SK-N-SH treated with all-trans-retinoic acid at 6 μM for 48 hours (cell line): ENCODE results near the gene NHERF2.

Source experiments
- ARNTL ChIP-seq: fragments of 450-650 bp; formaldehyde crosslinking; IDR thresholded peaks from 2 replicates; pipeline ENCODE4 v1.5.0; 2020; ENCODE audit warnings: low read depth, mild to moderate bottlenecking, moderate library complexity, borderline replicate concordance
- RARB ChIP-seq: fragments of 250-450 bp; sonication (Bioruptor Pico); IDR thresholded peaks from 2 replicates; pipeline ENCODE4 v1.8.0; 2021; ENCODE audit warnings: mild to moderate bottlenecking, moderate library complexity
- SNAI2 ChIP-seq: fragments of 250-450 bp; sonication (Bioruptor Pico); IDR thresholded peaks from 2 replicates; pipeline ENCODE4 v1.5.0; 2020; ENCODE audit warnings: mild to moderate bottlenecking, moderate library complexity
- TCF4 ChIP-seq: fragments of 250-450 bp; sonication (Bioruptor Pico); IDR thresholded peaks from 2 replicates; pipeline ENCODE4 v1.8.0; 2021; ENCODE audit warnings: mild to moderate bottlenecking, moderate library complexity, borderline replicate concordance
- TOX ChIP-seq: fragments of 250-450 bp; sonication (Bioruptor Pico); IDR thresholded peaks from 2 replicates; pipeline ENCODE4 v1.8.0; 2021; ENCODE audit warnings: mild to moderate bottlenecking, moderate library complexity, borderline replicate concordance
- ZC3H10 ChIP-seq: fragments of 250-450 bp; sonication (Bioruptor Pico); IDR thresholded peaks from 2 replicates; pipeline ENCODE4 v1.5.1; 2021; ENCODE audit warnings: mild to moderate bottlenecking, moderate library complexity
- ZFP30 ChIP-seq: fragments of 450-650 bp; formaldehyde crosslinking; IDR thresholded peaks from 2 replicates; pipeline ENCODE4 v1.5.0; 2022; ENCODE audit warnings: mild to moderate bottlenecking, moderate library complexity
- ZNF70 ChIP-seq: fragments of 450-650 bp; formaldehyde crosslinking; IDR thresholded peaks from 2 replicates; pipeline ENCODE4 v1.5.0; 2020; ENCODE audit warnings: mild to moderate bottlenecking, moderate library complexity
- TF ChIP-seq, protein P1 (sequence below): fragments of 250-450 bp; sonication (Bioruptor Pico); IDR thresholded peaks from 2 replicates; pipeline ENCODE4 v1.8.0; 2020; ENCODE audit warnings: mild to moderate bottlenecking, moderate library complexity, borderline replicate concordance
- TF ChIP-seq, protein P2 (sequence below): fragments of 250-450 bp; sonication (Bioruptor Pico); IDR thresholded peaks from 2 replicates; pipeline ENCODE4 v1.5.1; 2021; ENCODE audit warnings: mild to moderate bottlenecking, moderate library complexity
- TF ChIP-seq, protein P3 (sequence below): fragments of 250-450 bp; sonication (Bioruptor Pico); IDR thresholded peaks from 2 replicates; pipeline ENCODE4 v1.5.0; 2020; ENCODE audit warnings: mild to moderate bottlenecking, moderate library complexity

DNA sequence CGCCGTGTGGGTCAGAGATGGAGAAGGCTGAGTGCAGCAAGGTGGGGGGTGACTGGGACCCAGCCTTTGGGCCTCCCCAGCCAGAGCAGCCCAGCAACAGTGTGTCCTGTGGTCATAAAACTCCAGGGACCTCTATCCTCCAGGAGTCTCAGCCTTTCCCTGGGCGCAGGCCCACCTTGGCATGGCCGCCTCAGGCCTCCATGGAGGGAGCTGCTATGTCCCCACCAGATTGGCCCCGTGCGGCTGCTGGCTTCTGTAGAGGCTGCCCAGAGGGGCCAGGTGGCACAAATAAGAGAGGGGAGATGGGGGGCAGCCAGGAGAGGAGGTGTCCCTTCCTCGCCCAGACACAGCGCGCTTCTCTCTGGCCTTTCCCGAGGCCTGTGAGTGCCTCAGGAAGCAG lies 39.5 kb upstream of the NHERF2 start:
- no peak for TF ChIP-seq RARB (CRISPR knock-in tag)
- TF ChIP-seq SNAI2 (CRISPR knock-in tag), result no peak
- TF ChIP-seq, protein P1, sequence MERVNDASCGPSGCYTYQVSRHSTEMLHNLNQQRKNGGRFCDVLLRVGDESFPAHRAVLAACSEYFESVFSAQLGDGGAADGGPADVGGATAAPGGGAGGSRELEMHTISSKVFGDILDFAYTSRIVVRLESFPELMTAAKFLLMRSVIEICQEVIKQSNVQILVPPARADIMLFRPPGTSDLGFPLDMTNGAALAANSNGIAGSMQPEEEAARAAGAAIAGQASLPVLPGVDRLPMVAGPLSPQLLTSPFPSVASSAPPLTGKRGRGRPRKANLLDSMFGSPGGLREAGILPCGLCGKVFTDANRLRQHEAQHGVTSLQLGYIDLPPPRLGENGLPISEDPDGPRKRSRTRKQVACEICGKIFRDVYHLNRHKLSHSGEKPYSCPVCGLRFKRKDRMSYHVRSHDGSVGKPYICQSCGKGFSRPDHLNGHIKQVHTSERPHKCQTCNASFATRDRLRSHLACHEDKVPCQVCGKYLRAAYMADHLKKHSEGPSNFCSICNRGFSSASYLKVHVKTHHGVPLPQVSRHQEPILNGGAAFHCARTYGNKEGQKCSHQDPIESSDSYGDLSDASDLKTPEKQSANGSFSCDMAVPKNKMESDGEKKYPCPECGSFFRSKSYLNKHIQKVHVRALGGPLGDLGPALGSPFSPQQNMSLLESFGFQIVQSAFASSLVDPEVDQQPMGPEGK, result no peak
- TF ChIP-seq, protein P2, sequence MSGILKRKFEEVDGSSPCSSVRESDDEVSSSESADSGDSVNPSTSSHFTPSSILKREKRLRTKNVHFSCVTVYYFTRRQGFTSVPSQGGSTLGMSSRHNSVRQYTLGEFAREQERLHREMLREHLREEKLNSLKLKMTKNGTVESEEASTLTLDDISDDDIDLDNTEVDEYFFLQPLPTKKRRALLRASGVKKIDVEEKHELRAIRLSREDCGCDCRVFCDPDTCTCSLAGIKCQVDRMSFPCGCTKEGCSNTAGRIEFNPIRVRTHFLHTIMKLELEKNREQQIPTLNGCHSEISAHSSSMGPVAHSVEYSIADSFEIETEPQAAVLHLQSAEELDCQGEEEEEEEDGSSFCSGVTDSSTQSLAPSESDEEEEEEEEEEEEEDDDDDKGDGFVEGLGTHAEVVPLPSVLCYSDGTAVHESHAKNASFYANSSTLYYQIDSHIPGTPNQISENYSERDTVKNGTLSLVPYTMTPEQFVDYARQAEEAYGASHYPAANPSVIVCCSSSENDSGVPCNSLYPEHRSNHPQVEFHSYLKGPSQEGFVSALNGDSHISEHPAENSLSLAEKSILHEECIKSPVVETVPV (CRISPR knock-in tag), result no peak
- no peak for TF ChIP-seq ZNF70 (CRISPR knock-in tag)
- TF ChIP-seq ARNTL (CRISPR knock-in tag), result no peak
- no peak for TF ChIP-seq ZFP30
- TF ChIP-seq ZC3H10 (CRISPR knock-in tag), result no peak
- TF ChIP-seq TOX (CRISPR knock-in tag), result no peak
- TF ChIP-seq, protein P3, sequence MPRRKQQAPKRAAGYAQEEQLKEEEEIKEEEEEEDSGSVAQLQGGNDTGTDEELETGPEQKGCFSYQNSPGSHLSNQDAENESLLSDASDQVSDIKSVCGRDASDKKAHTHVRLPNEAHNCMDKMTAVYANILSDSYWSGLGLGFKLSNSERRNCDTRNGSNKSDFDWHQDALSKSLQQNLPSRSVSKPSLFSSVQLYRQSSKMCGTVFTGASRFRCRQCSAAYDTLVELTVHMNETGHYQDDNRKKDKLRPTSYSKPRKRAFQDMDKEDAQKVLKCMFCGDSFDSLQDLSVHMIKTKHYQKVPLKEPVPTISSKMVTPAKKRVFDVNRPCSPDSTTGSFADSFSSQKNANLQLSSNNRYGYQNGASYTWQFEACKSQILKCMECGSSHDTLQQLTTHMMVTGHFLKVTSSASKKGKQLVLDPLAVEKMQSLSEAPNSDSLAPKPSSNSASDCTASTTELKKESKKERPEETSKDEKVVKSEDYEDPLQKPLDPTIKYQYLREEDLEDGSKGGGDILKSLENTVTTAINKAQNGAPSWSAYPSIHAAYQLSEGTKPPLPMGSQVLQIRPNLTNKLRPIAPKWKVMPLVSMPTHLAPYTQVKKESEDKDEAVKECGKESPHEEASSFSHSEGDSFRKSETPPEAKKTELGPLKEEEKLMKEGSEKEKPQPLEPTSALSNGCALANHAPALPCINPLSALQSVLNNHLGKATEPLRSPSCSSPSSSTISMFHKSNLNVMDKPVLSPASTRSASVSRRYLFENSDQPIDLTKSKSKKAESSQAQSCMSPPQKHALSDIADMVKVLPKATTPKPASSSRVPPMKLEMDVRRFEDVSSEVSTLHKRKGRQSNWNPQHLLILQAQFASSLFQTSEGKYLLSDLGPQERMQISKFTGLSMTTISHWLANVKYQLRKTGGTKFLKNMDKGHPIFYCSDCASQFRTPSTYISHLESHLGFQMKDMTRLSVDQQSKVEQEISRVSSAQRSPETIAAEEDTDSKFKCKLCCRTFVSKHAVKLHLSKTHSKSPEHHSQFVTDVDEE (CRISPR knock-in tag), result no peak
- no peak for TF ChIP-seq TCF4
